GM23248 (cell line): ENCODE results near the gene ZNF648.

Experiments used
- EZH2 ChIP-seq: fragments of 200-600 bp; sonication (generic); IDR thresholded peaks from 2 replicates; pipeline ENCODE4 v1.6.1; 2018; ENCODE audit warnings: antibody characterized with exemption, mild to moderate bottlenecking; ENCODE audit not compliant: insufficient read depth, poor library complexity, severe bottlenecking
- EZH2phosphoT487 ChIP-seq: fragments of 200-600 bp; sonication (generic); IDR thresholded peaks from 2 replicates; pipeline ENCODE4 v1.6.1; 2018; ENCODE audit warnings: antibody characterized with exemption, moderate library complexity, mild to moderate bottlenecking, low read depth; ENCODE audit not compliant: insufficient read depth

- no peak for TF ChIP-seq EZH2
- no peak for TF ChIP-seq EZH2phosphoT487
Observed at GRCh38 chr1:182080040-182080439, 18.5 kb upstream of the ZNF648 start.
